MCF 10A (cell line): Measurements from ENCODE around the gene THRB. TPM values are rescaled to one million over a fixed set of nuclear protein-coding genes. Genes with fewer than 3 reads are reported as not detected.

ENCODE experiments used
- BruUV-seq: library from RNA; stranded (reverse); fragments of 400-500 nt; replicated peaks from 2 replicates; lab custom pipeline; 2021; lab: Mats Ljungman, UMichigan
- CTCF ChIA-PET: fragments of 300-600 bp; sonication (Branson Sonifier 250); formaldehyde crosslinking; extraction: SDS; loops from one replicate; lab custom pipeline; 2021; ENCODE audit warnings: antibody characterized with exemption, inconsistent platforms; lab: Yijun Ruan, JAX
- POLR2A ChIA-PET: fragments of 300-600, 350-650 bp; sonication (Branson Sonifier 250); formaldehyde crosslinking; extraction: SDS; loops from one replicate; lab custom pipeline; 2020; ENCODE audit warnings: antibody characterized with exemption, inconsistent platforms; lab: Yijun Ruan, JAX
- DNase-seq: peaks from one replicate; pipeline ENCODE4 v3.0.0-alpha.2; 2018; ENCODE audit not compliant: unreplicated experiment
- H3K27ac Mint-ChIP-seq: one replicate; pipeline ENCODE4 v1.8.0; 2022; ENCODE audit warnings: mild to moderate bottlenecking, low read depth, mixed read lengths; ENCODE audit not compliant: unreplicated experiment
- H3K27me3 Mint-ChIP-seq: one replicate; pipeline ENCODE4 v1.8.0; 2022; ENCODE audit warnings: mixed read lengths; ENCODE audit not compliant: insufficient read depth, unreplicated experiment
- H3K36me3 Mint-ChIP-seq: one replicate; pipeline ENCODE4 v1.8.0; 2022; ENCODE audit warnings: mild to moderate bottlenecking, moderate library complexity, mixed read lengths; ENCODE audit not compliant: insufficient read depth, unreplicated experiment
- H3K4me1 Mint-ChIP-seq: one replicate; pipeline ENCODE4 v1.8.0; 2022; ENCODE audit warnings: mixed read lengths; ENCODE audit not compliant: insufficient read depth, unreplicated experiment
- H3K4me3 Mint-ChIP-seq: one replicate; pipeline ENCODE4 v1.8.0; 2022; ENCODE audit warnings: mild to moderate bottlenecking, moderate library complexity, mixed read lengths; ENCODE audit not compliant: unreplicated experiment
- H3K9me3 Mint-ChIP-seq: one replicate; pipeline ENCODE4 v1.8.0; 2022; ENCODE audit warnings: mixed read lengths; ENCODE audit not compliant: unreplicated experiment
- CTCF ChIP-seq: fragments of 200-600 bp; IDR thresholded peaks from one replicate; pipeline ENCODE4 v1.8.0; 2022; ENCODE audit warnings: antibody characterized with exemption, mild to moderate bottlenecking; ENCODE audit not compliant: unreplicated experiment
- intact Hi-C: fragments of 100-400 bp; cut with micrococcal nuclease; formaldehyde crosslinking; loops from 2 replicates; pipeline ENCODE4 v1.14.1; 2022
- total RNA-seq: library from RNA; stranded (reverse); gene quantifications from 2 replicates; pipeline ENCODE4 v1.2.3, GENCODE V29; 2022

THRB gene
- total RNA-seq, 1 experiment from 2014 or later = 4.2 TPM

- no peaks in the 10 kb centered on the region for H3K27me3 Mint-ChIP-seq
- H3K4me1 Mint-ChIP-seq = no peaks in the 10 kb centered on the region
- no peak for TF ChIP-seq CTCF
- no peak overlapping the region for H3K27ac Mint-ChIP-seq
- no peak for DNase-seq
- CTCF ChIA-PET = interaction anchor here (1.3 to 1.4 kb wide), 2 partner anchors 10 to 19 kb away, joined by 3 to 4 read pairs; no protein-coding TSS in a partner anchor
- BruUV-seq = no TSS peak
- no peaks in the 10 kb centered on the region for H3K36me3 Mint-ChIP-seq
- intact Hi-C loops = no loop called here
- H3K9me3 Mint-ChIP-seq = no peaks in the 10 kb centered on the region
- POLR2A ChIA-PET = interaction anchor here (1.4 kb wide), 1 partner anchor 10 kb away, joined by 6 read pairs; no protein-coding TSS in a partner anchor
- H3K4me3 Mint-ChIP-seq = no peak overlapping the region
Observed at GRCh38 chr3:24166515-24166914, 328.1 kb downstream of the THRB start.

GRCh38 chr3:24165603-24165982 is 329.1 kb downstream of the THRB start:
- no peaks in the 10 kb centered on the region for H3K9me3 Mint-ChIP-seq
- intact Hi-C loops = no loop called here

GRCh38 chr3:24164967-24165602 is 329.6 kb downstream of the THRB start:
- POLR2A ChIA-PET = interaction anchor here (1.4 kb wide), 1 partner anchor 9 kb away, joined by 6 read pairs; no protein-coding TSS in a partner anchor
- DNase-seq = no peak
- no peak overlapping the region for H3K4me3 Mint-ChIP-seq
- H3K36me3 Mint-ChIP-seq = no peaks in the 10 kb centered on the region
- BruUV-seq = no TSS peak
- H3K9me3 Mint-ChIP-seq = no peaks in the 10 kb centered on the region
- no peaks in the 10 kb centered on the region for H3K27me3 Mint-ChIP-seq
- H3K27ac Mint-ChIP-seq = no peak overlapping the region
- no peaks in the 10 kb centered on the region for H3K4me1 Mint-ChIP-seq
- TF ChIP-seq CTCF = no peak
- intact Hi-C loops = no loop called here
- CTCF ChIA-PET = interaction anchor here (0.6 to 1.4 kb wide), 2 partner anchors 21 to 517 kb away, joined by 3 read pairs; no protein-coding TSS in a partner anchor

More at GRCh38 chr3:24165603-24165982, 329.1 kb downstream of the THRB start:
- ChIA-PET CTCF (interaction anchor here (0.6 to 1.4 kb wide), 2 partner anchors 20 to 516 kb away, joined by 3 read pairs; no protein-coding TSS in a partner anchor), POLR2A (interaction anchor here (1.4 kb wide), 1 partner anchor 9 kb away, joined by 6 read pairs; no protein-coding TSS in a partner anchor)
- Mint-ChIP-seq H3K4me1 (no peaks in the 10 kb centered on the region), H3K36me3 (no peaks in the 10 kb centered on the region), H3K27me3 (no peaks in the 10 kb centered on the region), H3K27ac (no peak overlapping the region), H3K4me3 (no peak overlapping the region)
- no TSS peak for BruUV-seq
- no peak for DNase-seq
- no peak for TF ChIP-seq CTCF

GRCh38 chr3:24162929-24163328 is 331.7 kb downstream of the THRB start:
- Mint-ChIP-seq H3K9me3 (no peaks in the 10 kb centered on the region), H3K4me3 (no peak overlapping the region), H3K4me1 (no peaks in the 10 kb centered on the region), H3K36me3 (no peaks in the 10 kb centered on the region), H3K27me3 (no peaks in the 10 kb centered on the region), H3K27ac (no peak overlapping the region)
- ChIA-PET POLR2A (interaction anchor here (0.6 kb wide), 1 partner anchor 13 kb away, joined by 3 read pairs; no protein-coding TSS in a partner anchor), CTCF (interaction anchor here (0.6 to 0.9 kb wide), 3 partner anchors 91 to 1434 kb away, joined by 3 to 4 read pairs (median 3); no protein-coding TSS in a partner anchor)
- intact Hi-C loops = no loop called here
- no peak for DNase-seq
- no TSS peak for BruUV-seq
- no peak for TF ChIP-seq CTCF
